Stimulated activated CD4-positive, alpha-beta T cell treated with anti-CD3 and anti-CD28 coated beads, TNF-alpha, amount 100 ng/mL, for 24 hours (primary cell): ENCODE measurements around the gene CYP8B1.

Experiments
- DNase-seq, 3 experiments: peaks; one replicate each; pipeline ENCODE4 v3.0.0-alpha.2; 2020; ENCODE audit warnings: low read depth in 3 of 3

The CYP8B1 gene, protein sequence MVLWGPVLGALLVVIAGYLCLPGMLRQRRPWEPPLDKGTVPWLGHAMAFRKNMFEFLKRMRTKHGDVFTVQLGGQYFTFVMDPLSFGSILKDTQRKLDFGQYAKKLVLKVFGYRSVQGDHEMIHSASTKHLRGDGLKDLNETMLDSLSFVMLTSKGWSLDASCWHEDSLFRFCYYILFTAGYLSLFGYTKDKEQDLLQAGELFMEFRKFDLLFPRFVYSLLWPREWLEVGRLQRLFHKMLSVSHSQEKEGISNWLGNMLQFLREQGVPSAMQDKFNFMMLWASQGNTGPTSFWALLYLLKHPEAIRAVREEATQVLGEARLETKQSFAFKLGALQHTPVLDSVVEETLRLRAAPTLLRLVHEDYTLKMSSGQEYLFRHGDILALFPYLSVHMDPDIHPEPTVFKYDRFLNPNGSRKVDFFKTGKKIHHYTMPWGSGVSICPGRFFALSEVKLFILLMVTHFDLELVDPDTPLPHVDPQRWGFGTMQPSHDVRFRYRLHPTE

DNA sequence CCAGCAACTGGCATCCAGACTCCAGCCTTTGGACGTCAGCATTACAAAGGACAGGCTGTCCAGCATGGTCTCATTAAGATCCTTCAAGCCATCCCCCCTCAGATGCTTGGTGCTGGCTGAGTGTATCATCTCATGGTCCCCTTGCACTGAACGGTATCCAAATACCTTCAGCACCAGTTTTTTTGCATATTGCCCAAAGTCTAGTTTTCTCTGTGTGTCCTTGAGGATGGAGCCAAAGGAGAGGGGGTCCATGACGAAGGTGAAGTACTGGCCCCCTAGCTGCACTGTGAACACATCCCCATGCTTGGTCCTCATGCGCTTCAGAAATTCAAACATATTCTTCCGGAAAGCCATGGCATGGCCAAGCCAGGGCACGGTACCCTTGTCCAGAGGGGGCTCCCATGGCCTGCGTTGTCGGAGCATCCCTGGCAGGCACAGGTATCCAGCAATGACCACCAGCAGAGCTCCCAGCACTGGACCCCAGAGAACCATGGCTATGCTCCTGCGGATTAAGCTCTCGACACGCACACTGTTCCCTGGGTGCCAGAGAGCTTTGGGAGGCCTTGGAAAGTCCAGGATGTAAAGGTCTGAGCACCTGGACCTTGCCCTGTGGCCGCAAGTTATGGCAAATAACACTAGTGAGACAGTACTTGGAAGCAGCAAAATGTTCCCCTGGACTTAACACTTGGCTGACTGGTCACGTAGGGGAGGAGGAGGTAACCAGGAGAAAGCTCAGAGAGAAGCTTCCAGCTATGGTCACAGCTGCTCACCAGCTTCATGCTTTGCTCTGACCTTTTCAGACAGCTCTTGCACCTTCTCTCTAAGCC is at the start of gene CYP8B1:
CYP8B1 (minus strand) TSS at position 555 of the 827 bp plus-strand sequence; CDS start at position 492, 63 bp downstream.
- no peak for DNase-seq

- no peak for DNase-seq
Measured at GRCh38 chr3:42923606-42924005, 47.9 kb upstream of the CYP8B1 start.

DNA sequence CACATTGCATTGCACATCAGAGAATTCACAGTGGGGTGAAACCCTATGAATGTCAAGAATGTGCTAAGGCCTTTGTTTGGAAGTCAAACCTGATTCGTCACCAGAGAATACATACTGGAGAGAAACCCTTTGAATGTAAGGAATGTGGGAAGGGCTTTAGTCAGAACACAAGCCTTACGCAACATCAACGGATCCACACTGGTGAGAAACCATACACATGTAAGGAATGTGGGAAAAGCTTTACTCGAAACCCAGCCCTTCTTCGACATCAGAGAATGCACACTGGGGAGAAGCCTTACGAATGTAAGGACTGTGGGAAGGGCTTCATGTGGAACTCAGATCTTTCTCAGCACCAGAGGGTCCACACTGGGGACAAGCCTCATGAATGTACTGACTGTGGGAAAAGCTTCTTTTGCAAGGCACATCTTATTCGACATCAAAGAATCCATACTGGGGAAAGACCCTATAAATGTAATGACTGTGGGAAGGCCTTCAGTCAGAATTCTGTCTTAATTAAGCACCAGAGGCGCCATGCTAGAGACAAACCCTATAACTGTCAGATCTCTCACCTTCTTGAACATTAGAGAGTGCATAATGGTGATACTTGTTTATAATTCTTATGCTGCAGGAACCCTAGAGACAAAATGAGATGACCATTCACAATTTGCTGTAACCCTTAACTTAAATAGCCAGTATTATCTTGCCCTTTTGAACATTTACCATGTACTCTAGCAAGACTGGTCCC is 39.3 kb upstream of the CYP8B1 start:
- DNase-seq: no peak

- no peak for DNase-seq
Measured at GRCh38 chr3:42911551-42911950, 35.9 kb upstream of the CYP8B1 start.

- DNase-seq: no peak
Measured at GRCh38 chr3:42908675-42909074, 33.0 kb upstream of the CYP8B1 start.

GRCh38 chr3:42906848-42907183 is 31.1 kb upstream of the CYP8B1 start:
- DNase-seq: no peak

GRCh38 chr3:42906070-42906847 is 30.6 kb upstream of the CYP8B1 start, which contains the start of gene ZNF662:
TSS of gene ZNF662 (plus strand) at chr3:42906142. CDS start at chr3:42908115, 1,973 bp downstream.
- peak in 1 of 3 experiments; percentile 30 for DNase-seq

DNA sequence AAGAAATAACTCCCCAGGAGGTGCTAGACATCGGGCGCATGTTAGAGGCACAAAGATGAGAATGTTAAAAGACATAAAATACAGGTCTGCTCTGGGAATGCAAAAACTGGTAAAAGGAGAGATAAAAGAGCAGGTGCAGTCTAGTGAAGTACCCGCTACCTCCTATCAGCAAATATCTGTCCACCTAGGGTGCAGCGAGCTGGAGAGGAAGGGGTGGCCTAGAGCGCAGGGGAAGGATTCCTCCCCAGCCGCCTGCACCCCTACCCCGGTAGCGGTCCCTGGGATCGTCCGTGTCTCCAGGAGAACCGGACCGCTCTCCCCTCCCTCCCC is 30.0 kb upstream of the CYP8B1 start:
- no peak for DNase-seq

GRCh38 chr3:42904076-42904475 is 28.4 kb upstream of the CYP8B1 start:
- DNase-seq: no peak

DNA sequence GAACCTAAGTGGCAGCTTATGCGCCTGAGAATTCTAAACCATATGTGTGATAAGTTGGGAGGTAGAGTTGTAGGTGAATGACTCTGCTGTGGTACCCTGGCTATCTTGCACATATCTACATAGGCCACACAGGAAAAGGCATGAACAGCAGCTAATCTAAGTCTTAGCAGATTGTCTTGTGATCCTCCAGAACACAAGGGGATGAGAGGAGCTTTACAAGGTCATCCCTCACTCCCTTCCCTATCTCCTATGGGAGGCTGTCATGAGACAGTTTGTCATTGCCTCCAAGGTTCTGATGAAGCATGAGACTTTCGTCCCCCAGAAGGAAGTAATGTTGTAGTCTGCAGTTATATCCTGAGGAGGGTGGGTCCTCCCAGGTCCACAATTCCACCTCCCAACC is 26.6 kb upstream of the CYP8B1 start:
- no peak for DNase-seq

GRCh38 chr3:42901073-42901415 is 25.4 kb upstream of the CYP8B1 start:
- DNase-seq: no peak

- no peak for DNase-seq
Measured at GRCh38 chr3:42900226-42901072, 24.8 kb upstream of the CYP8B1 start.

- DNase-seq: no peak
Measured at GRCh38 chr3:42898896-42899675, 23.4 kb upstream of the CYP8B1 start.

- DNase-seq: no peak
Measured at GRCh38 chr3:42895580-42895868, 19.8 kb upstream of the CYP8B1 start.

DNA sequence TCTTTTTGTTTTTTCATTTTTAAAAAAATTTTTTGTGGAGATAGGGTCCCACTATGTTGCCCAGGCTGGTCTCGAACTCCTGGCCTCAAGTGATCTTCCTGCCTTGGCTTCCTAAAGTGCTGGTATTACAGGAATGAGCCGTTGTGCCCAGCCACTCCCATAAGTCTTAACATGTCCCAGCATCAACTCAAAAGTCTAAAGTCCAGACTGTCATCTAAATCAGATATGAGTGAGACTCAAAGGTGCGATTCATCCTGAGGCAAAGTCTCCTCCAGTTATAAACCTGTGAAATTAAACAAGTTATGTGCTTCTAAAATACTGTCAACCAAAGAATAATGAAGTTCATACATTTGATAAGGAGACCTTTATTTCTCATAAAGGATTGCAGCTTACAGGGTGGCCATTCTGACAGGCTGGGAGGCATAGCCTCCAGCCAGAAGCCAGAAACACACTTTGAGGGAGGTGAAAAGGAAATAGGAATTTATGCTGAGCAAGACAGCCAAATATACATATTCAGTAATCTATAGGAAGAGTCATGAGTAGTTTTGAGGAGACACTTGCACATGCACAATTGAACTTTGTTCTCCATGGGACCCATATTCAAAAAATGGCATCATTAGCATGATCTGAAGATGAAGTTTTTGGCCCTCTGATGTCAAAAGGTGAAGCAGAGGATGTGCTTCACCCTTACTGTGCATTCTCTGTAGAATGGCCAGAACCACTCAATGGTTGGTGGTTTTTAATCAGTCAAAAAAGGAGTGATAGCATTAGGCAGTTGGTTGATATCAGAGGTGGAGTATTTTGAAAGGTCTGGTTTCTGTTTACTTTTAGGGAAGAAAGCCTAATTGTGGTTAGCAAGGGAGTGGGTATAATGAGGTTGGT is 19.3 kb upstream of the CYP8B1 start:
- no peak for DNase-seq

- DNase-seq: no peak
Measured at GRCh38 chr3:42892807-42893206, 17.1 kb upstream of the CYP8B1 start.

DNA sequence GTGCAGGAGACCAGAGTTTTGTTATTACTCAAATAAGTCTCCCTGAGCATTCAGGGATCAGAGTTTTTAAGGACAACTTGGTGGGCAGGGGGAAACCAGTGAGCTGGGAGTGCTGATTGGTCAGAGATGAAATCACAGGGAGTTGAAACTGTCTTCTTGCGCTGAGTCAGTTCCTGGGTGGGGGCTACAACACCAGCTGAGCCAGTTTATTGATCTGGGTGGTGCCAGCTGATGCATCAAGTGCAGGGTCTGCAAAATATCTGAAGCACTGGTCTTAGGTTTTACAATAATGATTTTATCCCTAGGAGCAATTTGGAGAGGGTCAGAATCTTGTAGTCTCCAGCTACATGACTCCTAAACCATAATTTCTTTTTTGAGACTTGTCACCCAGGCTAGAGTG is 16.5 kb upstream of the CYP8B1 start:
- no peak for DNase-seq

- no peak for DNase-seq
Measured at GRCh38 chr3:42891042-42891441, 15.4 kb upstream of the CYP8B1 start.

DNA sequence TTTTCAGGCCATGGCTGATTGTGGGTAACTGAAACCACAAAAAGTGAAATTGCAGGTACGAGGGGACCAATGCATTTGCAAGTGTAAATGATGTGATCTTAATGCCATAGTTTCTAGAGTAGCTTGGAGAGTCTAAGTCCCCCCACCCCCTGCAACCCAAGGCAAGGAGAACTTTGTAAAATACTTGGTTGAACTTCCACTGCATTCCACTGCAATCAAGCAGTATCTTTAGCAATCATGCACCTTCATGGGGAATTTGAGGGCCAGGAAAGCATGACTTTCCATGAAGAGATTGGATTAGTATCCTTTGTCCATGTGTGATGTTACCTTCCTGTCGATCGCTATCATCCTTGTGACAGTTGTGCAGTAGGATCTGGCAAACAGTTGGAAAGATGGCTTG is 11.4 kb upstream of the CYP8B1 start:
- DNase-seq: no peak
